GM12878 (cell line): ENCODE measurements around the gene TRPM8. TPM values are rescaled to one million over a fixed set of nuclear protein-coding genes. Genes with fewer than 3 reads are reported as not detected.

Source experiments
- ATAC-seq: fragments of 200-7000 bp; cut with Tn5 transposase; 3 replicates; pipeline ENCODE4 v1.9.1; 2020; ENCODE audit warnings: mild to moderate bottlenecking, moderate library complexity
- BruUV-seq: library from RNA; stranded (reverse); fragments of 400-500 nt; replicated peaks from 2 replicates; lab custom pipeline; 2021; lab: Mats Ljungman, UMichigan
- CTCF ChIA-PET: fragments of 300-600 bp; sonication (Branson Sonifier 250); formaldehyde crosslinking; extraction: SDS; loops from one replicate; lab custom pipeline; 2021; ENCODE audit warnings: inconsistent platforms; lab: Yijun Ruan, JAX
- POLR2A ChIA-PET: fragments of 350-600 bp; formaldehyde crosslinking; extraction: SDS; loops from one replicate; lab custom pipeline; 2021; ENCODE audit warnings: inconsistent platforms; lab: Charles Lee
- RAD21 ChIA-PET: fragments of 300-600 bp; sonication (Branson Sonifier 250); formaldehyde crosslinking; loops from one replicate; lab custom pipeline; 2023; ENCODE audit warnings: antibody characterized with exemption; ENCODE audit not compliant: unreplicated experiment; lab: Charles Lee
- SMC1A ChIA-PET: fragments of 300-600 bp; sonication (Branson Sonifier 250); formaldehyde crosslinking; loops from one replicate; lab custom pipeline; 2023; ENCODE audit not compliant: unreplicated experiment, uncharacterized antibody; lab: Charles Lee
- DNase-seq: peaks from one replicate; pipeline ENCODE4 v3.0.0-alpha.2; 2011; ENCODE audit warnings: low read depth, low spot score
- FAIRE-seq: peaks from 3 replicates; lab custom pipeline; 2011; peaks lifted over from hg19 to GRCh38; lab: Jason Lieb, UNC
- H2AFZ ChIP-seq: 2 replicates; pipeline ENCODE4 v1.6.0; 2011; ENCODE audit warnings: low read depth, low read length, control low read depth; ENCODE audit not compliant: control insufficient read depth
- H3K27ac ChIP-seq: 2 replicates; pipeline ENCODE4 v1.5.1; 2011; ENCODE audit warnings: control low read depth; ENCODE audit not compliant: control insufficient read depth, insufficient read depth
- H3K27me3 ChIP-seq, 2 experiments: replicated peaks in 1 of 2; 2 replicates each; pipeline versions ENCODE4 v1.6.0 to v1.6.1; 2011; ENCODE audit warnings: low read length in 1 of 2; ENCODE audit not compliant: control insufficient read depth in 2 of 2, insufficient read depth in 2 of 2
- H3K36me3 ChIP-seq, 2 experiments: 2 replicates each; pipeline ENCODE4 v1.5.1; 2011; ENCODE audit warnings: low read length in 1 of 2; ENCODE audit not compliant: control insufficient read depth in 2 of 2, insufficient read depth in 2 of 2
- H3K4me1 ChIP-seq: 2 replicates; pipeline ENCODE4 v1.6.1; 2011; ENCODE audit warnings: mild to moderate bottlenecking, low read length, moderate library complexity, mixed read lengths; ENCODE audit not compliant: control insufficient read depth, insufficient read depth
- H3K4me2 ChIP-seq: 2 replicates; pipeline ENCODE4 v1.6.0; 2011; ENCODE audit warnings: control low read depth; ENCODE audit not compliant: control insufficient read depth, insufficient read depth
- H3K4me3 ChIP-seq: fragments of 200-600 bp; sonication (generic); 2 replicates; pipeline ENCODE4 v1.5.1; 2016
- H3K79me2 ChIP-seq: 2 replicates; pipeline ENCODE4 v1.6.0; 2011; ENCODE audit warnings: low read length; ENCODE audit not compliant: control insufficient read depth, insufficient read depth
- H3K9ac ChIP-seq: 2 replicates; pipeline ENCODE4 v1.8.0; 2011; ENCODE audit warnings: low read length, control low read depth, mixed read lengths; ENCODE audit not compliant: control insufficient read depth, insufficient read depth
- H3K9me3 ChIP-seq: replicated peaks from 3 replicates; pipeline ENCODE4 v1.5.1; 2011; ENCODE audit warnings: mild to moderate bottlenecking, low read length; ENCODE audit not compliant: control insufficient read depth, insufficient read depth
- H4K20me1 ChIP-seq: 2 replicates; pipeline ENCODE4 v1.6.0; 2011; ENCODE audit not compliant: control insufficient read depth, insufficient read depth
- EED ChIP-seq: sonication (generic); IDR thresholded peaks from 2 replicates; pipeline ENCODE4 v1.6.1; 2016; ENCODE audit warnings: antibody characterized with exemption, low read depth
- HCFC1 ChIP-seq: fragments of 150-350 bp; IDR thresholded peaks from 2 replicates; pipeline ENCODE4 v1.6.1; 2014; ENCODE audit warnings: low read length
- IRF4 ChIP-seq: IDR thresholded peaks from 2 replicates; pipeline ENCODE4 v1.6.1; 2011; ENCODE audit warnings: low read depth, low read length
- RAD21 ChIP-seq: IDR thresholded peaks from 2 replicates; pipeline ENCODE4 v1.6.1; 2011; ENCODE audit warnings: mild to moderate bottlenecking, low read depth, low read length, moderate library complexity; ENCODE audit not compliant: insufficient read depth
- STAT3 ChIP-seq: IDR thresholded peaks from 2 replicates; pipeline ENCODE4 v1.6.1; 2011; ENCODE audit warnings: low read depth, low read length, improper control_type of control experiment
- ZNF622 ChIP-seq: fragments of 450-650 bp; IDR thresholded peaks from 2 replicates; pipeline ENCODE4 v1.6.1; 2017; ENCODE audit warnings: mild to moderate bottlenecking, inconsistent platforms
- WGBS: methylation state at CpG from one replicate; pipeline ENCODE4 v1.1.6; 2016; ENCODE audit warnings: low lambda C conversion rate; ENCODE audit not compliant: insufficient replicate concordance, insufficient coverage; ENCODE audit errors: missing lambda C conversion rate; 5-methylcytosine and 5-hydroxymethylcytosine counted together
- in situ Hi-C: fragments of 300-500 bp; cut with MboI; formaldehyde crosslinking; loops from 9 replicates; pipeline ENCODE4 v1.14.3; 2018; ENCODE audit warnings: mixed read lengths
- intact Hi-C: fragments of 100-400 bp; cut with micrococcal nuclease; formaldehyde crosslinking; loops from one replicate; pipeline ENCODE4 v1.14.2; 2022; ENCODE audit not compliant: unreplicated experiment
- polyA plus RNA-seq, 11 experiments: library from polyadenylated mRNA; depleted of rRNA in 4 of 11; unstranded in 6 of 11; stranded (reverse) in 5 of 11; fragments of >200 nt; fragmentation: Nextera tagmentation in 4 of 11; fragmentation: Illumina TruSeq in 1 of 11; extraction: Ambion mirVana in 4 of 11; extraction: Trizol in 1 of 11; gene quantifications; 1 replicate in 1 of 11; 2 replicates in 10 of 11; pipeline versions ENCODE4 v1.2.1 to v1.2.3, GENCODE V29; 2011 to 2016; ENCODE audit warnings: inconsistent platforms in 2 of 11, missing spikeins in 2 of 11, low read depth in 1 of 11
- total RNA-seq, 4 experiments: library from RNA; depleted of rRNA in 3 of 4; stranded (reverse); fragments of >200 nt in 3 of 4; fragmentation: Illumina TruSeq in 1 of 4; extraction: Trizol in 1 of 4; gene quantifications; 2 replicates each; pipeline versions ENCODE4 v1.2.1 to v1.2.3, GENCODE V29; 2013 to 2021
- TF ChIP-seq, protein P1 (sequence below): fragments of 450-650 bp; IDR thresholded peaks from 2 replicates; pipeline ENCODE4 v1.6.1; 2017; ENCODE audit warnings: mild to moderate bottlenecking

The TRPM8 gene
- total and polyA plus RNA-seq, 10 of the 15 experiments (the other 5 are each of a cell fraction or from before 2014, with no cell fraction given): 3.9 TPM; not detected in 9

DNA sequence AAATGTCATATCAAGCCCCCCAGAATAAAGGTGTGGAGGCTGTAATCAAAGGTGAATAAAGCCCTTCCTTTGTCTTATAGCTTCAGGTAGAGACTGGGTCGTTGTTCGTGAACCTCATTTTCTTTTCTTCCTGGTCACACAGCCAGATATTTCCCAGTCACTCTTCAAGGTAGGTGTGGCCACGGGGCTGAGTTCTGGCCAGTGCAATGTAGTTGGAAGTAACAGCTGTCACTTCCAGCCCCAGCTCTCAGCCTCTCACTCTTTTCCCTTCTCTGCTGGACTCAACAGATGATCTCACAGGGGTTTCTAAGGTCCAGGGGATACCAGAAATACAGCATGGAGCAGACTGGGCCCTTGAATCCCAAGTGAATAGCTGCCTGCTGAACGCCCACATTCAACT is 15.8 kb upstream of the TRPM8 start (continued):
- TF ChIP-seq, protein P1, sequence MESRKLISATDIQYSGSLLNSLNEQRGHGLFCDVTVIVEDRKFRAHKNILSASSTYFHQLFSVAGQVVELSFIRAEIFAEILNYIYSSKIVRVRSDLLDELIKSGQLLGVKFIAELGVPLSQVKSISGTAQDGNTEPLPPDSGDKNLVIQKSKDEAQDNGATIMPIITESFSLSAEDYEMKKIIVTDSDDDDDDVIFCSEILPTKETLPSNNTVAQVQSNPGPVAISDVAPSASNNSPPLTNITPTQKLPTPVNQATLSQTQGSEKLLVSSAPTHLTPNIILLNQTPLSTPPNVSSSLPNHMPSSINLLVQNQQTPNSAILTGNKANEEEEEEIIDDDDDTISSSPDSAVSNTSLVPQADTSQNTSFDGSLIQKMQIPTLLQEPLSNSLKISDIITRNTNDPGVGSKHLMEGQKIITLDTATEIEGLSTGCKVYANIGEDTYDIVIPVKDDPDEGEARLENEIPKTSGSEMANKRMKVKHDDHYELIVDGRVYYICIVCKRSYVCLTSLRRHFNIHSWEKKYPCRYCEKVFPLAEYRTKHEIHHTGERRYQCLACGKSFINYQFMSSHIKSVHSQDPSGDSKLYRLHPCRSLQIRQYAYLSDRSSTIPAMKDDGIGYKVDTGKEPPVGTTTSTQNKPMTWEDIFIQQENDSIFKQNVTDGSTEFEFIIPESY: no peak
- no peak for TF ChIP-seq HCFC1
- no peak for TF ChIP-seq ZNF622
- no peak for TF ChIP-seq STAT3
- TF ChIP-seq EED: no peak

DNA sequence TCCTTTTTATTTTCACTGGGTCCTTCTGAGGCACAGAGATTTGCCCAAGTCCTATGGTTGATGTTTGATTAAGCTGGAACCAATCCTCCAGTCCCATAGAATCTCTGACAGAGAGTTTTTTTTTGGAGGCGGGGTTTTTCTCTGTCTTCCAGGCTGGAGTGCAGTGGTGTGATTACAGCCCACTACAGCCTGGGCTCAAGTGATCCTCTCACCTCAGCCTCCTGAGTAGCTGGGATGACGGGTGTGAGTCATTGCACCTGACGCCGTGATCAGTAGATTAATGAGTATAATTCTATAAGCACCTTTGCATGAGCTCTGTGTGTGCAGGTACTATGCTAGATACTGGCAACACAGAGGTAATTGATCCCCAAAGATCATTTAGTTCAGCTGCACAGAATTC is 15.3 kb upstream of the TRPM8 start:
- H3K9me3 ChIP-seq: no peaks in the 10 kb centered on the region
- H3K4me2 ChIP-seq: no peak overlapping the region
- H3K79me2 ChIP-seq: no peaks in the 10 kb centered on the region
- no peak for FAIRE-seq
- no peaks in the 10 kb centered on the region for H3K4me1 ChIP-seq
- BruUV-seq: no TSS peak
- no peaks in the 10 kb centered on the region for H4K20me1 ChIP-seq
- TF ChIP-seq RAD21: no peak
- TF ChIP-seq IRF4: no peak
- TF ChIP-seq, all 136 proteins: peak for 0
- in situ Hi-C loops: no loop called here
- SMC1A ChIA-PET: no interaction called here
- DNase-seq: no peak
- Histone ChIP-seq H2AFZ (no peak overlapping the region), H3K4me3 (no peak overlapping the region), H3K36me3 (no peaks in the 10 kb centered on the region), H3K9ac (no peak overlapping the region), H3K27me3 (no peaks in the 10 kb centered on the region), H3K27ac (no peak overlapping the region)
- RAD21 ChIA-PET: no interaction called here
- ATAC-seq: no peak
- CTCF ChIA-PET: no interaction called here
- WGBS: 11% methylated on average over 4 of the region's 4 CpGs
- POLR2A ChIA-PET: no interaction called here
- intact Hi-C loops: no loop called here
